HCT116 (cell line): Measurements from ENCODE around the gene ADGRB2. TPM values are rescaled to one million over a fixed set of nuclear protein-coding genes. Genes with fewer than 3 reads are reported as not detected.

Experiments used
- ATAC-seq: fragments of 200-7000 bp; cut with Tn5 transposase; 2 replicates; pipeline ENCODE4 v1.9.1; 2020; ENCODE audit warnings: mild to moderate bottlenecking, moderate library complexity
- BruUV-seq: library from RNA; stranded (reverse); fragments of 400-500 nt; replicated peaks from 2 replicates; lab custom pipeline; 2021; lab: Mats Ljungman, UMichigan
- CTCF ChIA-PET: fragments of 300-600 bp; sonication (Branson Sonifier 250); formaldehyde crosslinking; loops from one replicate; lab custom pipeline; 2021; ENCODE audit warnings: antibody characterized with exemption; lab: Charles Lee
- POLR2A ChIA-PET: fragments of 300-600, 350-600 bp; sonication (Branson Sonifier 250); formaldehyde crosslinking; loops from one replicate; lab custom pipeline; 2021; ENCODE audit warnings: antibody characterized with exemption; lab: Charles Lee
- RAD21 ChIA-PET, 2 experiments: fragments of 300-600 bp; sonication (Branson Sonifier 250); formaldehyde crosslinking; loops; one replicate each; lab custom pipeline; 2023; ENCODE audit warnings: low total read pairs in 2 of 2; ENCODE audit not compliant: uncharacterized antibody in 2 of 2, unreplicated experiment in 2 of 2, low non-redundant PET in 1 of 2; lab: Charles Lee
- DNase-seq: peaks from one replicate; pipeline ENCODE4 v3.0.0-alpha.2; 2010; ENCODE audit warnings: low read depth, low spot score
- H2AFZ ChIP-seq: fragments of 200-600 bp; shearing (Covaris generic), sonication (generic); 2 replicates; pipeline ENCODE4 v1.6.1; 2017; ENCODE audit warnings: low read depth, mixed run types, mixed read lengths, antibody characterized with exemption, low read length; ENCODE audit not compliant: poor library complexity, severe bottlenecking
- H3K27ac ChIP-seq: 2 replicates; pipeline ENCODE4 v1.5.1; 2012; ENCODE audit warnings: low read depth, low read length
- H3K27me3 ChIP-seq: fragments of 200-600 bp; sonication (generic); 2 replicates; pipeline ENCODE4 v1.6.1; 2016; ENCODE audit warnings: mixed run types, low read length, mixed read lengths; ENCODE audit not compliant: insufficient read depth
- H3K36me3 ChIP-seq, 2 experiments: fragments of 200-500 bp in 1 of 2; fragments of 200-600 bp in 1 of 2; sonication (Bioruptor generic) in 1 of 2; sonication (generic) in 1 of 2; 2 replicates each; pipeline versions ENCODE4 v1.5.1 to v1.6.1; 2014 to 2016; ENCODE audit warnings: low read length in 2 of 2, inconsistent platforms in 1 of 2, mixed read lengths in 1 of 2, mixed run types in 1 of 2; ENCODE audit not compliant: insufficient read depth in 2 of 2, control insufficient read depth in 1 of 2
- H3K4me1 ChIP-seq, 2 experiments: fragments of 200-600 bp in 1 of 2; sonication (generic) in 1 of 2; 2 replicates each; pipeline versions ENCODE4 v1.5.1 to v1.6.1; 2012 to 2017; ENCODE audit warnings: low read length in 2 of 2, inconsistent platforms in 1 of 2, mild to moderate bottlenecking in 1 of 2, mixed read lengths in 1 of 2, mixed run types in 1 of 2, moderate library complexity in 1 of 2; ENCODE audit not compliant: insufficient read depth in 2 of 2, control insufficient read depth in 1 of 2
- H3K4me2 ChIP-seq: fragments of 200-600 bp; sonication (generic); 2 replicates; pipeline ENCODE4 v1.6.1; 2017; ENCODE audit warnings: mixed run types, low read length, mixed read lengths
- H3K4me3 ChIP-seq, 2 experiments: fragments of 200-600 bp in 1 of 2; sonication (generic) in 1 of 2; replicated peaks in 1 of 2; 2 replicates each; pipeline ENCODE4 v1.5.1; 2011 to 2016; ENCODE audit warnings: low read length in 2 of 2, control low read depth in 1 of 2, low read depth in 1 of 2, mild to moderate bottlenecking in 1 of 2, mixed read lengths in 1 of 2, mixed run types in 1 of 2
- H3K79me2 ChIP-seq: fragments of 200-600 bp; sonication (generic); 2 replicates; pipeline ENCODE4 v1.6.1; 2017; ENCODE audit warnings: mild to moderate bottlenecking, mixed run types, low read length, moderate library complexity, mixed read lengths; ENCODE audit not compliant: insufficient read depth
- H3K9ac ChIP-seq: fragments of 200-600 bp; sonication (generic); 2 replicates; pipeline ENCODE4 v1.6.1; 2016; ENCODE audit warnings: low read length, mixed read lengths
- H3K9me2 ChIP-seq: fragments of 200-600 bp; sonication (generic), shearing (Covaris generic); 2 replicates; pipeline ENCODE4 v1.6.1; 2017; ENCODE audit warnings: mixed run types, mild to moderate bottlenecking, moderate library complexity; ENCODE audit not compliant: insufficient read depth
- H3K9me3 ChIP-seq, 2 experiments: fragments of 200-500 bp in 1 of 2; fragments of 200-600 bp in 1 of 2; sonication (Bioruptor generic) in 1 of 2; sonication (generic) in 1 of 2; 2 replicates each; pipeline ENCODE4 v1.6.1; 2014 to 2017; ENCODE audit warnings: low read length in 2 of 2, mixed read lengths in 2 of 2, inconsistent platforms in 1 of 2, low read depth in 1 of 2, mild to moderate bottlenecking in 1 of 2, mixed run types in 1 of 2, moderate library complexity in 1 of 2; ENCODE audit not compliant: control insufficient read depth in 1 of 2, insufficient read depth in 1 of 2
- H4K20me1 ChIP-seq: fragments of 200-600 bp; sonication (generic), shearing (Covaris generic); 2 replicates; pipeline ENCODE4 v1.6.1; 2017; ENCODE audit warnings: mixed run types, mild to moderate bottlenecking, moderate library complexity; ENCODE audit not compliant: insufficient read depth
- CEBPB ChIP-seq: IDR thresholded peaks from 2 replicates; pipeline ENCODE4 v1.6.1; 2012; ENCODE audit warnings: low read depth
- CTCF ChIP-seq, 3 experiments: fragments of 200-600 bp in 1 of 3; sonication (generic) in 1 of 3; IDR thresholded peaks in 2 of 3; conservative IDR thresholded peaks in 1 of 3; 2 replicates each; pipeline ENCODE4 v1.5.1; 2012 to 2017; ENCODE audit warnings: low read depth in 2 of 3, low read length in 2 of 3, antibody characterized with exemption in 1 of 3, borderline replicate concordance in 1 of 3, control low read depth in 1 of 3, mild to moderate bottlenecking in 1 of 3, mixed read lengths in 1 of 3, mixed run types in 1 of 3, moderate library complexity in 1 of 3; ENCODE audit not compliant: insufficient read depth in 1 of 3
- ELF1 ChIP-seq: IDR thresholded peaks from 2 replicates; pipeline ENCODE4 v1.6.1; 2012; ENCODE audit warnings: low read depth, borderline replicate concordance
- JUND ChIP-seq: IDR thresholded peaks from 2 replicates; pipeline ENCODE4 v1.6.1; 2012
- MAX ChIP-seq: IDR thresholded peaks from 2 replicates; pipeline ENCODE4 v1.6.1; 2012
- POLR2A ChIP-seq: IDR thresholded peaks from 2 replicates; pipeline ENCODE4 v1.7.0; 2011; ENCODE audit warnings: borderline replicate concordance; ENCODE audit not compliant: insufficient read depth, insufficient read length; ENCODE audit errors: extremely low read depth
- POLR2AphosphoS5 ChIP-seq: IDR thresholded peaks from 2 replicates; pipeline ENCODE4 v1.6.1; 2011; ENCODE audit warnings: mild to moderate bottlenecking, low read depth, low read length, moderate library complexity
- RAD21 ChIP-seq: IDR thresholded peaks from 2 replicates; pipeline ENCODE4 v1.6.1; 2012; ENCODE audit warnings: low read depth, mild to moderate bottlenecking
- SP1 ChIP-seq: IDR thresholded peaks from 2 replicates; pipeline ENCODE4 v1.6.1; 2012; ENCODE audit warnings: low read depth
- TCF7L2 ChIP-seq: IDR thresholded peaks from 2 replicates; pipeline ENCODE4 v1.7.0; 2011; ENCODE audit warnings: borderline replicate concordance, inconsistent platforms; ENCODE audit not compliant: insufficient read depth, insufficient read length; ENCODE audit errors: extremely low read depth
- YY1 ChIP-seq: IDR thresholded peaks from 2 replicates; pipeline ENCODE4 v1.6.1; 2011; ENCODE audit warnings: low read length, low read depth, moderate library complexity, mild to moderate bottlenecking; ENCODE audit not compliant: insufficient replicate concordance; ENCODE audit errors: extremely low read depth
- ZBTB33 ChIP-seq: IDR thresholded peaks from 2 replicates; pipeline ENCODE4 v1.6.1; 2011; ENCODE audit warnings: mild to moderate bottlenecking, low read length, moderate library complexity; ENCODE audit not compliant: insufficient replicate concordance; ENCODE audit errors: extremely low read depth
- ZFX ChIP-seq: fragments of 450-650 bp; IDR thresholded peaks from 2 replicates; pipeline ENCODE4 v1.6.1; 2017
- ZNF274 ChIP-seq: fragments of 200-500 bp; sonication (Bioruptor generic); IDR thresholded peaks from 2 replicates; pipeline ENCODE4 v1.6.1; 2014; ENCODE audit warnings: mild to moderate bottlenecking, low read depth, low read length, inconsistent platforms
- intact Hi-C: fragments of 100-400 bp; cut with micrococcal nuclease; formaldehyde crosslinking; loops from 2 replicates; pipeline ENCODE4 v1.10.0; 2022
- total RNA-seq: library from RNA; stranded (reverse); gene quantifications from one replicate; pipeline ENCODE4 v1.2.1, GENCODE V29; 2021; ENCODE audit not compliant: unreplicated experiment

Gene ADGRB2
- total RNA-seq, 1 experiment from 2014 or later = 10.1 TPM

- H3K9ac ChIP-seq = no peak overlapping the region
- intact Hi-C loops = no loop called here
- peaks cover 11 to 36% of the 10 kb centered on the region in 2 experiments for H3K4me1 ChIP-seq
- no peak overlapping the region for H3K4me2 ChIP-seq
- H2AFZ ChIP-seq = no peak overlapping the region
- no peak for ATAC-seq
- no peaks in the 10 kb centered on the region for H4K20me1 ChIP-seq
- TF ChIP-seq ZFX = no peak
- no peak for TF ChIP-seq ELF1
- TF ChIP-seq SP1 = no peak
- no peak for TF ChIP-seq ZBTB33
- TF ChIP-seq POLR2A = no peak
- no peak for TF ChIP-seq YY1
- no peak for TF ChIP-seq CEBPB
- TF ChIP-seq RAD21 = no peak
- TF ChIP-seq CTCF (IDR thresholded peaks at IDR 0.05 in 2 of 3, conservative IDR thresholded peaks at IDR 0.05 in 1 of 3; ENCODE audit: borderline replicate concordance in 1 of 3, insufficient read depth in 1 of 3, low read depth in 2 of 3, low read length in 2 of 3) = no peak
- TF ChIP-seq POLR2AphosphoS5 = no peak
- TF ChIP-seq MAX = no peak
- TF ChIP-seq JUND = no peak
- TF ChIP-seq TCF7L2 = no peak
- TF ChIP-seq ZNF274 = no peak
- H3K27ac ChIP-seq = no peak overlapping the region
- H3K9me2 ChIP-seq = no peaks in the 10 kb centered on the region
- H3K4me3 ChIP-seq = no peak overlapping the region
- ChIA-PET CTCF (no interaction called here), POLR2A (no interaction called here), RAD21 (no interaction called here)
- DNase-seq = no peak
- no peaks in the 10 kb centered on the region for H3K36me3 ChIP-seq
- H3K79me2 ChIP-seq = no peaks in the 10 kb centered on the region
- no TSS peak for BruUV-seq
- H3K9me3 ChIP-seq = no peaks in the 10 kb centered on the region
- no peaks in the 10 kb centered on the region for H3K27me3 ChIP-seq
These were observed 29.6 kb upstream of the ADGRB2 start for GRCh38 chr1:31793586-31794285.
